Measurements from ENCODE around the gene HASPIN. TPM values are rescaled to one million over a fixed set of nuclear protein-coding genes. Genes with fewer than 3 reads are reported as not detected.

The HASPIN gene
- total and polyA plus RNA-seq, 9 of the 15 experiments (the other 6 are each of a cell fraction or from before 2014, with no cell fraction given): 0.81 to 13.5 (median 9.9) TPM

DNA sequence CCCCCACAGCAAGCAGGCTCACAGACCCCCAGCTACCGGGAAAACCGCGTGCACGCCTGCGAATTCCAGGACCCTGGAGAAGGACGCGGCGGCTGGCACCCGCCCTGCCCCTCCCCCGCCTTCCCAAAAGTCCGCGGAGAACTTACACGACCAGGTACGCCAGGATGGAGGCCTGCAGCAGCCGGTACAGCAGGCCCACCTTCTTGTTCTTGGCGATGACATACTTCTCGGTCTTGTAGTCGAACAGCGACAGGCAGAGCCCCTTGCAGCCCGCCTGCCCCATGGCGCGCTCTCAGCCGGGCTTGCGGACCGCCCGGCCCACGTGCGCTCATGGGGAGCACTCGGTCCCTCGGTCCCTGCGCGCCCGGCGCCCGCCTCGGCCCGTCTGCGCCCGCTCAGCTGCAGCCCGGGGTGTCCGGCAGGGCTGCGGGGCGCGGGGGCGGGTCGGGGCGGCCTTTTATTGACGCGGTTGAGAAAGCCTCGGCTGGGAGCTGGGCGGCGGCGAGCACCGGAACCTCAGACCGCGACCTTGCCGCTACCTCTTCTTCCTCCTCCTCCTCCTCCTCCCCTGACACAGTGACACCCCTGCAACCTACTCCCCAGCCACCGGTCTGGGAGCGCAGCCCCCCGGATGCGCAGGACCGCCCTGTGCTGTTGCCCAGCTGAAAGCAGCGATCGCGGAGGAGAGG lies 27.8 kb upstream of the HASPIN start, which contains the start of gene P2RX5:
Gene P2RX5, minus strand, starts transcription at position 433 of the 689 bp plus-strand sequence. Its CDS starts 150 bp downstream, at position 283.
- ChIA-PET POLR2A (interaction anchor here (0.6 kb wide), 1 partner anchor 321 kb away, joined by 3 read pairs; no protein-coding TSS in a partner anchor), CTCF (ENCODE audit: low intra/inter-chr PET ratio) (no interaction called here)
- H3K36me3 ChIP-seq (ENCODE audit: control insufficient read depth, insufficient read depth, low read length): no peaks in the 10 kb centered on the region
- DNase-seq (ENCODE audit: extremely low read depth in 1 of 4, low spot score in 3 of 4) (peak; percentile 20 to 57 (median 46)), ATAC-seq (peak; percentile 62), FAIRE-seq (no peak)
- no TSS peak for BruUV-seq (replicated peaks)
- peak within 1 kb of the TSS; percentile 19; the same call in 1 of the 2 replicates for H3K4me3 ChIP-seq
- H3K9ac ChIP-seq (ENCODE audit: insufficient read depth in 1 of 2, low read depth in 2 of 2, low read length in 2 of 2): peak within 1 kb of the TSS in 1 of 2 experiments; percentile 86; a peak in 2 of 4 replicates
- 14% methylated on average over 27 of the region's 65 CpGs for WGBS (ENCODE audit: insufficient coverage, low coverage, missing lambda C conversion rate)
- no peaks in the 10 kb centered on the region for H3K9me1 ChIP-seq (ENCODE audit: control insufficient read depth, insufficient read depth, low read length)
- H3K27me3 ChIP-seq (ENCODE audit: control insufficient read depth in 2 of 2, insufficient read depth in 2 of 2, low read length in 2 of 2): no peaks in the 10 kb centered on the region
- H3K4me2 ChIP-seq (ENCODE audit: insufficient read depth, low read length): peak within 1 kb of the TSS; percentile 55
- peaks cover 0 to 24% of the 10 kb centered on the region in 2 experiments; a peak in 2 of 5 replicates for H3K4me1 ChIP-seq (replicated peaks in 1 of 2; ENCODE audit: control insufficient read depth in 2 of 2, insufficient read depth in 2 of 2, low read length in 2 of 2)
- no peaks in the 10 kb centered on the region for H4K20me1 ChIP-seq (replicated peaks; ENCODE audit: control insufficient read depth, insufficient read depth, low read length)
- no peaks in the 10 kb centered on the region for H3K79me2 ChIP-seq (ENCODE audit: control insufficient read depth, insufficient read depth, low read length)
- H3K9me3 ChIP-seq (replicated peaks; ENCODE audit: control insufficient read depth, insufficient read depth, low read depth, low read length): no peaks in the 10 kb centered on the region; the same call in 1 of the 2 replicates
- intact Hi-C loops (cut with micrococcal nuclease) (loop anchor here (10.0 kb wide), 1 partner anchor 91 kb away; the partner anchor contains the start of gene TRPV1), in situ Hi-C loops (cut with MboI) (no loop called here)
- H3K27ac ChIP-seq (ENCODE audit: extremely low read depth, low read depth, low read length): no peak within 1 kb of the TSS
- H2AFZ ChIP-seq (ENCODE audit: low read depth, low read length): peak within 1 kb of the TSS; percentile 72
- TF ChIP-seq, protein P1, sequence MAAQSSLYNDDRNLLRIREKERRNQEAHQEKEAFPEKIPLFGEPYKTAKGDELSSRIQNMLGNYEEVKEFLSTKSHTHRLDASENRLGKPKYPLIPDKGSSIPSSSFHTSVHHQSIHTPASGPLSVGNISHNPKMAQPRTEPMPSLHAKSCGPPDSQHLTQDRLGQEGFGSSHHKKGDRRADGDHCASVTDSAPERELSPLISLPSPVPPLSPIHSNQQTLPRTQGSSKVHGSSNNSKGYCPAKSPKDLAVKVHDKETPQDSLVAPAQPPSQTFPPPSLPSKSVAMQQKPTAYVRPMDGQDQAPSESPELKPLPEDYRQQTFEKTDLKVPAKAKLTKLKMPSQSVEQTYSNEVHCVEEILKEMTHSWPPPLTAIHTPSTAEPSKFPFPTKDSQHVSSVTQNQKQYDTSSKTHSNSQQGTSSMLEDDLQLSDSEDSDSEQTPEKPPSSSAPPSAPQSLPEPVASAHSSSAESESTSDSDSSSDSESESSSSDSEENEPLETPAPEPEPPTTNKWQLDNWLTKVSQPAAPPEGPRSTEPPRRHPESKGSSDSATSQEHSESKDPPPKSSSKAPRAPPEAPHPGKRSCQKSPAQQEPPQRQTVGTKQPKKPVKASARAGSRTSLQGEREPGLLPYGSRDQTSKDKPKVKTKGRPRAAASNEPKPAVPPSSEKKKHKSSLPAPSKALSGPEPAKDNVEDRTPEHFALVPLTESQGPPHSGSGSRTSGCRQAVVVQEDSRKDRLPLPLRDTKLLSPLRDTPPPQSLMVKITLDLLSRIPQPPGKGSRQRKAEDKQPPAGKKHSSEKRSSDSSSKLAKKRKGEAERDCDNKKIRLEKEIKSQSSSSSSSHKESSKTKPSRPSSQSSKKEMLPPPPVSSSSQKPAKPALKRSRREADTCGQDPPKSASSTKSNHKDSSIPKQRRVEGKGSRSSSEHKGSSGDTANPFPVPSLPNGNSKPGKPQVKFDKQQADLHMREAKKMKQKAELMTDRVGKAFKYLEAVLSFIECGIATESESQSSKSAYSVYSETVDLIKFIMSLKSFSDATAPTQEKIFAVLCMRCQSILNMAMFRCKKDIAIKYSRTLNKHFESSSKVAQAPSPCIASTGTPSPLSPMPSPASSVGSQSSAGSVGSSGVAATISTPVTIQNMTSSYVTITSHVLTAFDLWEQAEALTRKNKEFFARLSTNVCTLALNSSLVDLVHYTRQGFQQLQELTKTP (IDR thresholded peaks at IDR 0.05; ENCODE audit: low read depth in 1 of 2, partially characterized antibody in 2 of 2): peak in 1 of 2 experiments; percentile 46
- TF ChIP-seq, protein P2, sequence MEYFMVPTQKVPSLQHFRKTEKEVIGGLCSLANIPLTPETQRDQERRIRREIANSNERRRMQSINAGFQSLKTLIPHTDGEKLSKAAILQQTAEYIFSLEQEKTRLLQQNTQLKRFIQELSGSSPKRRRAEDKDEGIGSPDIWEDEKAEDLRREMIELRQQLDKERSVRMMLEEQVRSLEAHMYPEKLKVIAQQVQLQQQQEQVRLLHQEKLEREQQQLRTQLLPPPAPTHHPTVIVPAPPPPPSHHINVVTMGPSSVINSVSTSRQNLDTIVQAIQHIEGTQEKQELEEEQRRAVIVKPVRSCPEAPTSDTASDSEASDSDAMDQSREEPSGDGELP (CRISPR knock-in tag; IDR thresholded peaks at IDR 0.05; ENCODE audit: borderline replicate concordance): peak; percentile 11; the same call in 1 of the 2 replicates
- TF ChIP-seq, protein P3, sequence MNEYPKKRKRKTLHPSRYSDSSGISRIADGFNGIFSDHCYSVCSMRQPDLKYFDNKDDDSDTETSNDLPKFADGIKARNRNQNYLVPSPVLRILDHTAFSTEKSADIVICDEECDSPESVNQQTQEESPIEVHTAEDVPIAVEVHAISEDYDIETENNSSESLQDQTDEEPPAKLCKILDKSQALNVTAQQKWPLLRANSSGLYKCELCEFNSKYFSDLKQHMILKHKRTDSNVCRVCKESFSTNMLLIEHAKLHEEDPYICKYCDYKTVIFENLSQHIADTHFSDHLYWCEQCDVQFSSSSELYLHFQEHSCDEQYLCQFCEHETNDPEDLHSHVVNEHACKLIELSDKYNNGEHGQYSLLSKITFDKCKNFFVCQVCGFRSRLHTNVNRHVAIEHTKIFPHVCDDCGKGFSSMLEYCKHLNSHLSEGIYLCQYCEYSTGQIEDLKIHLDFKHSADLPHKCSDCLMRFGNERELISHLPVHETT (CRISPR knock-in tag; conservative IDR thresholded peaks at IDR 0.05 in 1 of 2, IDR thresholded peaks at IDR 0.05 in 1 of 2): no peak
- TF ChIP-seq, protein P4, sequence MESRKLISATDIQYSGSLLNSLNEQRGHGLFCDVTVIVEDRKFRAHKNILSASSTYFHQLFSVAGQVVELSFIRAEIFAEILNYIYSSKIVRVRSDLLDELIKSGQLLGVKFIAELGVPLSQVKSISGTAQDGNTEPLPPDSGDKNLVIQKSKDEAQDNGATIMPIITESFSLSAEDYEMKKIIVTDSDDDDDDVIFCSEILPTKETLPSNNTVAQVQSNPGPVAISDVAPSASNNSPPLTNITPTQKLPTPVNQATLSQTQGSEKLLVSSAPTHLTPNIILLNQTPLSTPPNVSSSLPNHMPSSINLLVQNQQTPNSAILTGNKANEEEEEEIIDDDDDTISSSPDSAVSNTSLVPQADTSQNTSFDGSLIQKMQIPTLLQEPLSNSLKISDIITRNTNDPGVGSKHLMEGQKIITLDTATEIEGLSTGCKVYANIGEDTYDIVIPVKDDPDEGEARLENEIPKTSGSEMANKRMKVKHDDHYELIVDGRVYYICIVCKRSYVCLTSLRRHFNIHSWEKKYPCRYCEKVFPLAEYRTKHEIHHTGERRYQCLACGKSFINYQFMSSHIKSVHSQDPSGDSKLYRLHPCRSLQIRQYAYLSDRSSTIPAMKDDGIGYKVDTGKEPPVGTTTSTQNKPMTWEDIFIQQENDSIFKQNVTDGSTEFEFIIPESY (CRISPR knock-in tag; IDR thresholded peaks at IDR 0.05): peak; percentile 42; the same call in 1 of the 2 replicates
- TF ChIP-seq, protein P5, sequence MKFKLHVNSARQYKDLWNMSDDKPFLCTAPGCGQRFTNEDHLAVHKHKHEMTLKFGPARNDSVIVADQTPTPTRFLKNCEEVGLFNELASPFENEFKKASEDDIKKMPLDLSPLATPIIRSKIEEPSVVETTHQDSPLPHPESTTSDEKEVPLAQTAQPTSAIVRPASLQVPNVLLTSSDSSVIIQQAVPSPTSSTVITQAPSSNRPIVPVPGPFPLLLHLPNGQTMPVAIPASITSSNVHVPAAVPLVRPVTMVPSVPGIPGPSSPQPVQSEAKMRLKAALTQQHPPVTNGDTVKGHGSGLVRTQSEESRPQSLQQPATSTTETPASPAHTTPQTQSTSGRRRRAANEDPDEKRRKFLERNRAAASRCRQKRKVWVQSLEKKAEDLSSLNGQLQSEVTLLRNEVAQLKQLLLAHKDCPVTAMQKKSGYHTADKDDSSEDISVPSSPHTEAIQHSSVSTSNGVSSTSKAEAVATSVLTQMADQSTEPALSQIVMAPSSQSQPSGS (CRISPR knock-in tag; IDR thresholded peaks at IDR 0.05): no peak
- no peak for TF ChIP-seq ARID1B (IDR thresholded peaks at IDR 0.05)
